ENCODE measurements around the gene GLRX.

The GLRX gene

GRCh38 chr5:95866435-95867040, 44.0 kb upstream of the GLRX start:
- TF ChIP-seq CTCF (IDR thresholded peaks at IDR 0.05), result no peak
- H3K4me1 ChIP-seq (ENCODE audit: control insufficient read depth in 1 of 2, insufficient read depth in 1 of 2, low read depth in 1 of 2, low read length in 1 of 2), result peaks cover 37 to 45% of the 10 kb centered on the region in 2 experiments
- H3K9me3 ChIP-seq, result no peaks in the 10 kb centered on the region
- no peaks in the 10 kb centered on the region for H3K36me3 ChIP-seq
- peaks cover 34% of the 10 kb centered on the region for H3K27me3 ChIP-seq
- H3K4me3 ChIP-seq (ENCODE audit: low read depth in 1 of 2, low read length in 1 of 2), result no peak overlapping the region
- no peak overlapping the region for H3K27ac ChIP-seq

- Histone ChIP-seq H3K9me3 (no peaks in the 10 kb centered on the region), H3K4me1 (ENCODE audit: control insufficient read depth in 1 of 2, insufficient read depth in 1 of 2, low read depth in 1 of 2, low read length in 1 of 2) (peaks cover 34 to 42% of the 10 kb centered on the region in 2 experiments), H3K27ac (no peak overlapping the region), H3K4me3 (ENCODE audit: low read depth in 1 of 2, low read length in 1 of 2) (no peak overlapping the region), H3K27me3 (peaks cover 47% of the 10 kb centered on the region), H3K36me3 (no peaks in the 10 kb centered on the region)
- TF ChIP-seq CTCF (IDR thresholded peaks at IDR 0.05), result no peak
These were observed 42.5 kb upstream of the GLRX start for GRCh38 chr5:95864944-95865504.

GRCh38 chr5:95864456-95864855, 41.9 kb upstream of the GLRX start:
- Histone ChIP-seq H3K9me3 (no peaks in the 10 kb centered on the region), H3K4me3 (ENCODE audit: low read depth in 1 of 2, low read length in 1 of 2) (no peak overlapping the region), H3K4me1 (ENCODE audit: control insufficient read depth in 1 of 2, insufficient read depth in 1 of 2, low read depth in 1 of 2, low read length in 1 of 2) (peaks cover 28 to 37% of the 10 kb centered on the region in 2 experiments), H3K27me3 (peaks cover 47% of the 10 kb centered on the region), H3K27ac (no peak overlapping the region), H3K36me3 (no peaks in the 10 kb centered on the region)
- TF ChIP-seq CTCF (IDR thresholded peaks at IDR 0.05), result no peak

GRCh38 chr5:95863383-95863757, 40.8 kb upstream of the GLRX start:
- peaks cover 47% of the 10 kb centered on the region for H3K27me3 ChIP-seq
- H3K27ac ChIP-seq, result no peak overlapping the region
- no peak for TF ChIP-seq CTCF (IDR thresholded peaks at IDR 0.05)
- peak overlapping the region in 1 of 2 experiments; percentile 10 for H3K4me3 ChIP-seq (ENCODE audit: low read depth in 1 of 2, low read length in 1 of 2)
- peaks cover 29 to 35% of the 10 kb centered on the region in 2 experiments for H3K4me1 ChIP-seq (ENCODE audit: control insufficient read depth in 1 of 2, insufficient read depth in 1 of 2, low read depth in 1 of 2, low read length in 1 of 2)
- no peaks in the 10 kb centered on the region for H3K9me3 ChIP-seq
- H3K36me3 ChIP-seq, result no peaks in the 10 kb centered on the region

GRCh38 chr5:95862671-95863382, 40.3 kb upstream of the GLRX start:
- Histone ChIP-seq H3K4me3 (ENCODE audit: low read depth in 1 of 2, low read length in 1 of 2) (peak overlapping the region in 1 of 2 experiments; percentile 10), H3K9me3 (no peaks in the 10 kb centered on the region), H3K27ac (no peak overlapping the region), H3K4me1 (ENCODE audit: control insufficient read depth in 1 of 2, insufficient read depth in 1 of 2, low read depth in 1 of 2, low read length in 1 of 2) (peaks cover 31 to 40% of the 10 kb centered on the region in 2 experiments), H3K36me3 (no peaks in the 10 kb centered on the region), H3K27me3 (peaks cover 47% of the 10 kb centered on the region)
- no peak for TF ChIP-seq CTCF (IDR thresholded peaks at IDR 0.05)
